HK-2 (cell line): ENCODE measurements around the gene RPRML.
"Not testable (repeated sequence)": the region's sequence is repeated elsewhere in the genome, so short reads cannot be mapped to it uniquely, and the experiment has no call there.

Experiments used
- DNase-seq: peaks from one replicate; pipeline ENCODE4 v3.0.0-alpha.2; 2018; ENCODE audit not compliant: unreplicated experiment

RPRML gene

GRCh38 chr17:46979147-46979863 is at the start of gene RPRML:
TSS of gene RPRML (minus strand) at chr17:46979253. CDS start at chr17:46979007, 246 bp downstream.
- DNase-seq, result peak; percentile 54

GRCh38 chr17:47016966-47017365 is 37.9 kb upstream of the RPRML start:
- DNase-seq, result not testable (repeated sequence)

GRCh38 chr17:47013341-47013740 is 34.3 kb upstream of the RPRML start:
- DNase-seq, result no peak

GRCh38 chr17:47012457-47012856 is 33.4 kb upstream of the RPRML start:
- DNase-seq, result no peak

GRCh38 chr17:47009759-47010594 is 30.9 kb upstream of the RPRML start:
- DNase-seq, result peak; percentile 25

- no peak for DNase-seq
Observed at GRCh38 chr17:47004906-47005305, 25.9 kb upstream of the RPRML start.

- not testable (repeated sequence) for DNase-seq
Observed at GRCh38 chr17:47003864-47004263, 24.8 kb upstream of the RPRML start.

GRCh38 chr17:46995841-46996571 is 17.0 kb upstream of the RPRML start:
- peak; percentile 31 for DNase-seq

- no peak for DNase-seq
Observed at GRCh38 chr17:46994993-46995392, 15.9 kb upstream of the RPRML start.

GRCh38 chr17:46991617-46992016 is 12.6 kb upstream of the RPRML start:
- no peak for DNase-seq

GRCh38 chr17:46989637-46990431 is 10.8 kb upstream of the RPRML start:
- DNase-seq, result no peak

- not testable (repeated sequence) for DNase-seq
Observed at GRCh38 chr17:46987927-46988326, 8.9 kb upstream of the RPRML start.

GRCh38 chr17:46986366-46986765 is 7.3 kb upstream of the RPRML start:
- no peak for DNase-seq

GRCh38 chr17:46984892-46985291 is 5.8 kb upstream of the RPRML start:
- no peak for DNase-seq

- DNase-seq, result no peak
Observed at GRCh38 chr17:46984341-46984740, 5.3 kb upstream of the RPRML start.

GRCh38 chr17:46983782-46984181 is 4.7 kb upstream of the RPRML start:
- DNase-seq, result no peak

GRCh38 chr17:46982577-46982976 is 3.5 kb upstream of the RPRML start:
- no peak for DNase-seq

GRCh38 chr17:46978489-46979146 is 435 bp downstream of the RPRML start:
- DNase-seq, result no peak

- no peak for DNase-seq
Observed at GRCh38 chr17:46977750-46978488, 1.1 kb downstream of the RPRML start.

- no peak for DNase-seq
Observed at GRCh38 chr17:46977348-46977747, 1.7 kb downstream of the RPRML start.
